Measurements from ENCODE around the gene NFYC. TPM values are rescaled to one million over a fixed set of nuclear protein-coding genes. Genes with fewer than 3 reads are reported as not detected.
"Not testable (repeated sequence)": the region's sequence is repeated elsewhere in the genome, so short reads cannot be mapped to it uniquely, and the experiment has no call there.

Gene NFYC
- total RNA-seq, 1 experiment from 2014 or later: 25.6 TPM

GRCh38 chr1:40697436-40697835 is 5.9 kb downstream of the NFYC start:
- no peak for DNase-seq (ENCODE audit: low read depth)
- in situ Hi-C loops (cut with HindIII; ENCODE audit: low pct_unique_long_range_greater_than_20kb, low sequenced_read_pairs): no loop called here

GRCh38 chr1:40699787-40700186 is 8.3 kb downstream of the NFYC start:
- no peak for DNase-seq (ENCODE audit: low read depth)
- in situ Hi-C loops (cut with HindIII; ENCODE audit: low pct_unique_long_range_greater_than_20kb, low sequenced_read_pairs): no loop called here

- DNase-seq (ENCODE audit: low read depth): no peak
- in situ Hi-C loops (cut with HindIII; ENCODE audit: low pct_unique_long_range_greater_than_20kb, low sequenced_read_pairs): no loop called here
These were observed 10.2 kb downstream of the NFYC start for GRCh38 chr1:40701684-40702083.

GRCh38 chr1:40702810-40703209 is 11.3 kb downstream of the NFYC start:
- DNase-seq (ENCODE audit: low read depth); in situ Hi-C loops (cut with HindIII; ENCODE audit: low pct_unique_long_range_greater_than_20kb, low sequenced_read_pairs): not testable (repeated sequence)

- DNase-seq (ENCODE audit: low read depth): peak; percentile 78
- in situ Hi-C loops (cut with HindIII; ENCODE audit: low pct_unique_long_range_greater_than_20kb, low sequenced_read_pairs): no loop called here
These were observed 11.8 kb downstream of the NFYC start for GRCh38 chr1:40703316-40703715.

GRCh38 chr1:40704817-40705733 is 13.6 kb downstream of the NFYC start:
- no peak for DNase-seq (ENCODE audit: low read depth)
- in situ Hi-C loops (cut with HindIII; ENCODE audit: low pct_unique_long_range_greater_than_20kb, low sequenced_read_pairs): no loop called here

- DNase-seq (ENCODE audit: low read depth): no peak
- in situ Hi-C loops (cut with HindIII; ENCODE audit: low pct_unique_long_range_greater_than_20kb, low sequenced_read_pairs): no loop called here
These were observed 15.1 kb downstream of the NFYC start for GRCh38 chr1:40706626-40707025.

- in situ Hi-C loops (cut with HindIII; ENCODE audit: low pct_unique_long_range_greater_than_20kb, low sequenced_read_pairs): no loop called here
- peak; percentile 94 for DNase-seq (ENCODE audit: low read depth)
These were observed 17.2 kb downstream of the NFYC start for GRCh38 chr1:40708750-40709099.

GRCh38 chr1:40709100-40709801 is 17.7 kb downstream of the NFYC start:
- in situ Hi-C loops (cut with HindIII; ENCODE audit: low pct_unique_long_range_greater_than_20kb, low sequenced_read_pairs): no loop called here

GRCh38 chr1:40709802-40710278 is 18.3 kb downstream of the NFYC start:
- DNase-seq (ENCODE audit: low read depth): no peak
- in situ Hi-C loops (cut with HindIII; ENCODE audit: low pct_unique_long_range_greater_than_20kb, low sequenced_read_pairs): no loop called here

More at GRCh38 chr1:40709100-40709801, 17.7 kb downstream of the NFYC start:
- DNase-seq (ENCODE audit: low read depth): peak; percentile 95

- no peak for DNase-seq (ENCODE audit: low read depth)
- in situ Hi-C loops (cut with HindIII; ENCODE audit: low pct_unique_long_range_greater_than_20kb, low sequenced_read_pairs): no loop called here
These were observed 19.2 kb downstream of the NFYC start for GRCh38 chr1:40710581-40711315.

- DNase-seq (ENCODE audit: low read depth): peak; percentile 54
- in situ Hi-C loops (cut with HindIII; ENCODE audit: low pct_unique_long_range_greater_than_20kb, low sequenced_read_pairs): no loop called here
These were observed 20.2 kb downstream of the NFYC start for GRCh38 chr1:40711465-40712404.

GRCh38 chr1:40712405-40712944 is 21.0 kb downstream of the NFYC start:
- DNase-seq (ENCODE audit: low read depth): no peak
- in situ Hi-C loops (cut with HindIII; ENCODE audit: low pct_unique_long_range_greater_than_20kb, low sequenced_read_pairs): no loop called here

- in situ Hi-C loops (cut with HindIII; ENCODE audit: low pct_unique_long_range_greater_than_20kb, low sequenced_read_pairs): no loop called here
- DNase-seq (ENCODE audit: low read depth): no peak
These were observed 21.5 kb downstream of the NFYC start for GRCh38 chr1:40712997-40713396.

GRCh38 chr1:40715491-40716059 is 24.1 kb downstream of the NFYC start:
- DNase-seq (ENCODE audit: low read depth): no peak
- in situ Hi-C loops (cut with HindIII; ENCODE audit: low pct_unique_long_range_greater_than_20kb, low sequenced_read_pairs): no loop called here

GRCh38 chr1:40717065-40717464 is 25.6 kb downstream of the NFYC start:
- in situ Hi-C loops (cut with HindIII; ENCODE audit: low pct_unique_long_range_greater_than_20kb, low sequenced_read_pairs): no loop called here

GRCh38 chr1:40717955-40718354 is 26.5 kb downstream of the NFYC start:
- DNase-seq (ENCODE audit: low read depth): no peak
- in situ Hi-C loops (cut with HindIII; ENCODE audit: low pct_unique_long_range_greater_than_20kb, low sequenced_read_pairs): no loop called here

More at GRCh38 chr1:40717065-40717464, 25.6 kb downstream of the NFYC start:
- no peak for DNase-seq (ENCODE audit: low read depth)

Measured in Caki2 (cell line).